IPS-15b (cell line): ENCODE measurements around the gene SBNO2.

Source experiments
- H3K27me3 ChIP-seq: one replicate; pipeline ENCODE4 v1.6.1; 2013; ENCODE audit warnings: low read length; ENCODE audit not compliant: control insufficient read depth, insufficient read depth
- H3K36me3 ChIP-seq: one replicate; pipeline ENCODE4 v1.6.1; 2013; ENCODE audit warnings: low read length; ENCODE audit not compliant: control insufficient read depth, insufficient read depth
- H3K4me1 ChIP-seq: one replicate; pipeline ENCODE4 v1.6.1; 2013; ENCODE audit warnings: mild to moderate bottlenecking, low read length; ENCODE audit not compliant: control insufficient read depth, insufficient read depth
- H3K4me3 ChIP-seq: one replicate; pipeline ENCODE4 v1.5.1; 2013; ENCODE audit warnings: low read depth, low read length
- H3K9ac ChIP-seq: one replicate; pipeline ENCODE4 v1.6.1; 2013; ENCODE audit warnings: low read depth, mild to moderate bottlenecking, low read length
- H3K9me3 ChIP-seq: one replicate; pipeline ENCODE4 v1.6.1; 2013; ENCODE audit warnings: mild to moderate bottlenecking, low read length; ENCODE audit not compliant: control insufficient read depth, insufficient read depth

Gene SBNO2

DNA sequence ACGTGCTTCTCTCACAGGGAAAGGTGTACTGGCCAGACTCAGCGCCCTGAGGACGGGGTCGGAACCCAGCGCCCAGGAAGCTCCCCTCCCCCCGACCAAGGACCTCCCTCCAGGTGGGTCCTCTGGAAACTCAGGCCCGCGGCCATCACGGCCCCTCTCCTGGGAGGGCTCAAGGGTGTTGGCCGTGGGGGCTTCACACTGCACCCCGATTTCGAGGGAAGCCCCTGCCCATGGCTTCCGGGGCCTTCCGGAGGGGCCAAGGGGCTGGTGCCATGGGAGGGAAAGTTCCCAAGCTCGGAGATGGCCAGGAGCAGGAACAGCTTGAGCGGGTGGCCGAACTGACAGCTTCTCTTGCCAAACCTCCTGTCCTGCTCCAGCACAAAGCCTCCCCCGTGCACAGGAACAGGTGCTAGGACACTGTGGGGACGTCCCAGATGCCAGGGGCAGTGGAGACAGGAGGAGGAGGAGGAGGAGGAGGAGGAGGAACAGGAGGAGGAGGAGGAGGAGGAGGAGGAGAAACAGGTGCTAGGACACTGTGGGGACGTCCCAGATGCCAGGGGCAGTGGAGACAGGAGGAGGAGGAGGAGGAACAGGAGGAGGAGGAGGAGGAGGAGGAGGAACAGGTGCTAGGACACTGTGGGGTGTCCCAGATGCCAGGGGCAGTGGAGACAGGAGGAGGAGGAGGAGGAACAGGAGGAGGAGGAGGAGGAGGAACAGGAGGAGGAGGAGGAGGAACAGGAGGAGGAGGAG lies 10.0 kb downstream of the SBNO2 start:
- Histone ChIP-seq H3K4me3 (no peak overlapping the region), H3K36me3 (peaks cover 3% of the 10 kb centered on the region)

DNA sequence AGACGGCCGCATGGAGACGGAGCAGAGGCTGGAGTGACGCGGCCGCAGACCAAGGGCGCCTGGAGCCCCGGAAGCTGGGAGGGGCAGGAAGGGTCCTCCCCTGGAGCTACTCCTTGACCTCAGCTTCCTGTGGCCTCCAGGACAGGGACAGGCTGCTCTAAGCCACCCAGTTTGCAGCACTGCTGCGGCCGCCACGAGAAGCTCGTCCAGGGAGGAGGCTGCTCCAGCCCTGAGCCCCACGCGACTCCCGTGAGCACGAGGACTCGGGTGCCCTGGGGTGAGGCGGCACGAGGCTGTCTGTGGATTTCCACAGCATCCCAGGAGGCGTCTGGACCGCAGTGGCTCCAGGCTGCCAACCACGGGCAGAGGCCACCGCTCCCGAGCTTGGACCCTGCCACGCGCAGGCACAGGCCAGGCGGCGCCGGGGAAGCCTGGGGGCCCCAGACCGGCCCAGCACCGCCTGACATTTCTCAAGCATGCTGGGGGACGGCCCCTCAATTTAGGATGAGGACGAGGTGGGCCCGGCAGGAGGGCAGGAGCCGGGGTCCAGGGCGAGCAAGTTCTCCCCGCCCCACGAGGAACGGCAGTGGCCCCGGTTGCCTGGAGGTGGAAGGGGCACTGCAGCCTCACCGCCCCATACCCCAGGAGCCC lies 10.7 kb downstream of the SBNO2 start:
- Histone ChIP-seq H3K27me3 (no peaks in the 10 kb centered on the region), H3K9me3 (no peaks in the 10 kb centered on the region), H3K36me3 (peaks cover under 1% of the 10 kb centered on the region), H3K9ac (no peak overlapping the region), H3K4me3 (no peak overlapping the region), H3K4me1 (peaks cover 2% of the 10 kb centered on the region)

More for the DNA sequence above, 10.0 kb downstream of the SBNO2 start:
- Histone ChIP-seq H3K27me3 (no peaks in the 10 kb centered on the region), H3K9me3 (no peaks in the 10 kb centered on the region), H3K9ac (no peak overlapping the region), H3K4me1 (peaks cover 2% of the 10 kb centered on the region)

DNA sequence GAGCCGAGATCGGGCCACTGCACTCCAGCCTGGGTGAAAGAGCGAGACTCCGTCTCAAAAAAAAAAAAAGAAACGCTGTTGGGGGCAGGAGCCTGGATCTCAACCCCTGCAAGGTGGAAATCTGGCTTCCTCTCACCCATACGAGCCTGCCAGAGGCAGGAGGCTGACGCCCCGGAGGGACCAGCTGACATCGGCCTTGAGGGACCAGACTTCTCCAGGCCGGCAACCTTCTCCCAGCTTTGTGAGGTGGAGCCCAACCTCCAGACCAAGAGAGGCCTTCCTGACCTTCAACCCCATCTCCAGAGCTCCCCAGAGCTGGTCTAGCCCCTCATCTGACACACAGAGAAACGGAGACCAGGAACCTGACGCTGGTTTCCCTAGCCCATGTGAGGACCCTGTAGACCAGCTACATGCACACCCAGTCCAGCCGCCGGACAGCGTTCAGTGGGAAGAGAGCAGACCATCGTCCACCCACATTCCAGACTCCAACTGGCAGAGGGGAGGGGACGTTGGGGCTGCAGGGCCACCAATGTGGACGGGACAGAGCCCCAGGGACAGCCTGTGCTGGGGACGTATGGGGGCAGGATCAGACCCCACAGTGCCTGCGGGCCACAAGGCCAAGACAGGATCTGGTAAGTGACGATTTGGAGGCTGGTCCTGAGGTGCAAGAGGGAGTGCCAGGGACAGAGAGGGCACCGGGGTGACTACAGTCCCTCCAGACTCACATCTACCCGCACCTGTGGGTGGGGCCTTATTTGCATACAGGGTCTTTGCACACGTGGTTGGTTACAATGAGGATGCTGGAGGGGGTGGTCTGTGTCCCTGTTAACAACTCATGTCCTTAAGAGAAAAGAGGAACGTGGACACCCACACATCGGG lies 11.4 kb downstream of the SBNO2 start:
- Histone ChIP-seq H3K36me3 (peaks cover 7% of the 10 kb centered on the region), H3K9me3 (no peaks in the 10 kb centered on the region), H3K4me3 (no peak overlapping the region), H3K9ac (no peak overlapping the region), H3K27me3 (no peaks in the 10 kb centered on the region), H3K4me1 (peaks cover 2% of the 10 kb centered on the region)

DNA sequence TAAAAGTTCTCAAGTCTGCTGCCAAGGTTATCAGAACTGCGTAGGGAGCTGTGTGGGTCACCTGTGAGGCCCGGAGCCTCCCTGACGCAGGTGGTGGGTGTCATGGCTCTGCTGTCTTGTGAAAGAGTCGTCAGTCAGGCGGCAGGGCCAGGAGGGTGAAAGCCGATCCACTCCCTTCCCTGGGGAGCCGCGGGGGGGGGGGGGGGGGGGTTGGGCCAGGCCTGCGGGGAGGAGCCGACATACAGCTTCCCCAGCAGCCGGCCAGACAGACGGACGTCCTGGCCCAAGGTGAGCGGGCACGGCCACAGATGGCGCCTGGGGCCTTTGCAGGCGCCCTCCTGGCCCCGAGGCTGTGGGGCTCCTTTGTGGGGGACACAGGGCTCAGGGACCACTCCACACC lies 12.4 kb downstream of the SBNO2 start:
- no peak overlapping the region for H3K9ac ChIP-seq
- no peaks in the 10 kb centered on the region for H3K27me3 ChIP-seq
- H3K4me3 ChIP-seq: no peak overlapping the region
- no peaks in the 10 kb centered on the region for H3K9me3 ChIP-seq
- H3K4me1 ChIP-seq: peaks cover under 1% of the 10 kb centered on the region
- peaks cover 9% of the 10 kb centered on the region for H3K36me3 ChIP-seq

DNA sequence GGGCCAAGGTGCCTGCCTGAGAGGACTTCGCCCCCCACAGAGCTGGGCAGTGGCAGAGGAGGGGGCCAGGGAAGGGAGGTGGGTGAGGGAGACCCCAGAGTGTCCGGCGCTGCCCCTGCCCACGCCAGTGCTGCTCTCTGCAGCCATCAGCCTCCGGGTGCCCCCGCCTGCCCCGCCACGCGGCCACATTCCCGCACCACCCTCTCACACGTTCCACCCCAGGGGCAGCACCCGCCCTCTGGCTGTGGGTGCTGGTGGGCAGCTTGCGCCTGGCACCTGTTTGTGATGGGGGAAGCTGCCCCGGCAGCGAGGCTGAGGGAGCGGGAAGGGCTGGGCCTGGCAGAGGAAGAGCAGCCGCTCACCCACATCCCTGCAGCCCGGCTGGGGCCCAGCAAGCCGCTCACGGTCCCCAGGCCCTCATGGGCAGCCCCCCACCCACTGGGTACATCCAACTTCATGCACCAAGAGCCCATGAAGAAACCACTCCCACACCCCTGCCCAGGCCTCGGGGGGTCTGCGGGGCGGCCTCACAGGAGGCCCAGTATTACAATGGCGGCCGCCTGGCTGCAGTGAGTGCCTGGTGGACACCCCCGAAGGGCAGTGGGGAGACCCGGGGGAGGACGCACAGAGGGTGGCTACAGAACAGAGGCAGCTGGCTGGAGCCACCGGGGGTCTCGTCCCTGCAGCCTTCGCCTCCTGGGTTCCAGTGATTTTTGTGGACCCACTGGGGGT lies 14.0 kb downstream of the SBNO2 start:
- no peaks in the 10 kb centered on the region for H3K27me3 ChIP-seq
- H3K9me3 ChIP-seq: no peaks in the 10 kb centered on the region
- no peak overlapping the region for H3K4me3 ChIP-seq
- H3K4me1 ChIP-seq: no peaks in the 10 kb centered on the region
- peaks cover 11% of the 10 kb centered on the region for H3K36me3 ChIP-seq
- no peak overlapping the region for H3K9ac ChIP-seq

DNA sequence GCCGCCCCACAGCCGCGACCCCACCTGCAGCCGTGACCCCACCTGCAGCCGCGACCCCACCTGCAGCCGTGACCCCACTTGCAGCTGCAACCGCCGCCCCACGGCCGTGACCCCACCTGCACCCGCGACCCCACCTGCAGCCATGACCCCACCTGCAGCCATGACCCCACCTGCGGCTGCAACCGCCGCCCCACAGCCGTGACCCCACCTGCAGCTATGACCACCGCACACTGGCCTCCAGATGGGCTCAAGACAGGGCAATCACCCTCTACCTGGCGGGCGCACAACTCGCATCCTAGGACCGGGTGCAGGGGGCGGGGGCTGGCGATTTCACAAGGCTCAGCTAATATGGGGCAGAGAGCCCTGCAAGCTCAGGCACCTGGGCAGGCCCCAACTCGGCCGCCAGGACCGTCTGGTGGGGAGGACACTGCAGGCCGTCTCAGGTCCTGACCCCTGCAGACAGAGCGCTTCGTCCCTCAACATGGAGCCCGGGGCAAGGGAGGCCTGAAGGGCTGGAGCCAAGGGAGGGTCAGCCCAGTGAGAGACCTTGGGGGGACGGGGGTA lies 15.1 kb downstream of the SBNO2 start:
- H3K36me3 ChIP-seq: peaks cover 11% of the 10 kb centered on the region
- H3K9me3 ChIP-seq: no peaks in the 10 kb centered on the region
- H3K27me3 ChIP-seq: no peaks in the 10 kb centered on the region
- H3K4me3 ChIP-seq: no peak overlapping the region
- H3K9ac ChIP-seq: no peak overlapping the region
- H3K4me1 ChIP-seq: no peaks in the 10 kb centered on the region

DNA sequence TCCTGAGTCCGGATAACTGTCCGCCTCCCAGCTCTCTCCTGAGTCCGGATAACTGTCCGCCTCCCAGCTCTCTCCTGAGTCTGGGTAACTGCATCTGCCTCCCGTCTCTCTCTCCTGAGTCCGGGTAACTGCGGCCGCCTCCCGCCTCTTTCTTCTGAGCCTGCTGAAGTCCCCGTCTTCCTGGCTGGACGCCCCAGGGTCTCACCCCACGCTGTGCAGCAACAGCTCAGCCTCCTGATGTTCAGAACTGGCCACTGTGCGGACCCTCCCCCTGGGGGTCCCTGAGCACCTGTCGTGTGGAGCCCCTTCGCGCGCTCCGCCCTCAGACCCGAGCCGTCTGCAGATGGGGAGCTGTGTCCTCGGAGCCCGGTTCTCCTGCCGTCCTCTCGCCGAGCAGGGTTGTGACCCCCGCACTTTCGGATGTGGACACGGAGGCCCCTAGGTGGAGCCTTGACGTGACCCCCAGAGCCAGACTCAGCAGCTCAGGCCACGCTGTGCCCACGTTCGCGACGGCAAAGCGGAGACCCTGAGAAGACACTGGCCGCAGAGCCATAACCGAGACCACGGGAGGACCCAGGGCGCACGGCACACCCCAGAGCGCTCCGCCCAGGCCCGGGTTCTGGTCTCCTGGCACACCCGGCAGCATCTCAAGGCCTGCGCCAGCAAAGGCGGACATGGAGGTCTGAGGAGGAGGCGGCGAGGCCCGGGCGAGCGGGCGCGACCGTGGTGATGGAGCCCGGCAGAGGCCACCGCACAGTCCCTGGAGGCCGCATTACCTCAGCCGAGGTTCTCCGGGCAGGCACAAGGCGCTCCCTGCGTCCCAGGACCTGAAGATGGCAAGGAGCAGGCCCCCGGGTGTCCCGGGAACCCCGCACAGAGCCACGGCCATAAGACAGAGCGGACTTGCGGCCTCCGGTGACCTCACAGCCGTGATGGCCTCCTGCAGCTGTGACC lies 15.9 kb downstream of the SBNO2 start:
- Histone ChIP-seq H3K36me3 (peaks cover 11% of the 10 kb centered on the region), H3K9me3 (no peaks in the 10 kb centered on the region), H3K4me1 (no peaks in the 10 kb centered on the region), H3K27me3 (no peaks in the 10 kb centered on the region), H3K4me3 (no peak overlapping the region), H3K9ac (no peak overlapping the region)

DNA sequence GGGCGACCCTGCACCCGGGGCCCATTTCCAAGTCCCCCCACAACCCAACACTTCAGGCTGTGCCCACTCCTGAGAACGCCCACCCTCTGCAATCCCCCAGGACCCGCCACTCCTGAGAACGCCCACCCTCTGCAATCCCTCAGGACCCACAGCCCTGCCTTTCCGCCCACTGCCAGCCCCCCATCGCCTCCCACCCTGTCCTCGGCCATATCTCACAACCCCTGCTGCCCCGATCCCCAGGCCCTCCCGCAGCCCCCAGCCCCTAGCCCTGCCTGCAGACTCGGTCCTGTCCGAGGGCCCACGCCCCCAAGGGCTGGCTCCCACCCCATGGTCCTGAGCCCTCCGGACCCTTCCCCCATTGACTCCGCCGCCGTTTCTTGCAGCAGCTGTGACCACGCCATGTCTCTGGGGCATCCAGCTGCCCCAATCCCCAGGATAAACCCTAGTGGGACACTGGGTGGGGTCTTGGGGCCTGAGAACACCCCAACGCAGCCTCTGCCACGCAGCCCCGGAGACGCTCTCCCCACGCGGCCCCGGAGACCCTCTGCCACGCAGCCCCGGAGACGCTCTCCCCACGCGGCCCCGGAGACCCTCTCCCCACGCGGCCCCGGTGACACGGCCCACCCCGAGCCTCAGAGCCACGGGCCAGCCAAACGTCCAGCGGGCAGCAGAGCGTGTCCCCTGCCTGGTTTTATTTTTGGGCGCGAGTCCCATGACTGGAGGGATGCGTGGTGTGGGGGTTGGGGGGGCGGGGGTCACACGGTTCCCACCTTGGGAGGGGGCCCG lies 17.0 kb downstream of the SBNO2 start:
- H3K27me3 ChIP-seq: no peaks in the 10 kb centered on the region
- H3K4me1 ChIP-seq: no peaks in the 10 kb centered on the region
- no peak overlapping the region for H3K4me3 ChIP-seq
- H3K9me3 ChIP-seq: no peaks in the 10 kb centered on the region
- H3K36me3 ChIP-seq: peaks cover 17% of the 10 kb centered on the region
- no peak overlapping the region for H3K9ac ChIP-seq

DNA sequence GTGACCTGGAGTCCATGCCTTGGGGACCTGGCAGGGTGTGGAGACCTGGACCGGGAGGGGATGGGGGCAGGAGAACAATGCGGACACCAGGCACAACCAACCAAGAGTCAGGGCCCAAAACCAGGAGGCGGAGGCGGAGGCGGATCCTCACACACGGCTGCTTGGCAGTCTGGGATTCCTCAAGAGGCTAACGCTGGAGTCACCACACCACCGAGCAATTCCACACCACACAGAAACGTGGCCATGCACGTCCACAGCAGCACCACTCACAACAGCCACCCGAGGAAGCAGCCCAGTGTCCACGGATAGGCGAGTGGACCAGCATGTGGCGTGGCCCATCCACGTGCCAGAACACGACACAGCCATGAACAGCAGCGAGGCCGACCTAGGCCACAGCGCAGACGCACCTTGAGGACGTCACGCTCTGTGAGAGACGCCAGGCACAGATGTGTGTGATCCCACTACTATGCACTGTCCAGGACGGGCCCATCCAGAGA lies 17.7 kb downstream of the SBNO2 start:
- H3K4me1 ChIP-seq: no peaks in the 10 kb centered on the region
- H3K9me3 ChIP-seq: no peaks in the 10 kb centered on the region
- peaks cover 21% of the 10 kb centered on the region for H3K36me3 ChIP-seq
- H3K4me3 ChIP-seq: no peak overlapping the region
- H3K9ac ChIP-seq: no peak overlapping the region
- H3K27me3 ChIP-seq: no peaks in the 10 kb centered on the region
